ENCODE results near the gene PHLDA3.
"Not testable (repeated sequence)": the region's sequence is repeated elsewhere in the genome, so short reads cannot be mapped to it uniquely, and the experiment has no call there.

Gene PHLDA3

DNA sequence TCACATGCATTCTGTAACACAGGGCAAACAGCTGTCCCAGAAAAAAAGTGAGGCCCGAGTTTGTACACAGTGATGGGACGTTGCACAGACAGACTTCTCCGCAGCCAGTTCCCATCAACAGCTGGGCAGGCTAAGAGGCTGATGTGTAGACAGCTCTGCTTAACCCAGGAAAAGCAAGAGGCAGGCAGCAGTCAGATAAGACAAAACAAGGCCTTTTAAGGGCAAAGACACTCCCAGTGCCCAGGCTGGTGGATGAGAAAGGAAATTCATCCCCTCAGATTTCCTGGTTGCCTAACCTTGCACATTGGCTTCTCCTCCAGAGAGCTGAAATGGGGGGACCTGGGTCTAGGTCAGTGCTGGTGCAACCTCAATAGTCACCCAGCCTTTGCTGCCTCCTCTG, 17.2 kb upstream of the PHLDA3 start:
- DNase-seq (ENCODE audit: low read depth in 2 of 2): no peak

DNA sequence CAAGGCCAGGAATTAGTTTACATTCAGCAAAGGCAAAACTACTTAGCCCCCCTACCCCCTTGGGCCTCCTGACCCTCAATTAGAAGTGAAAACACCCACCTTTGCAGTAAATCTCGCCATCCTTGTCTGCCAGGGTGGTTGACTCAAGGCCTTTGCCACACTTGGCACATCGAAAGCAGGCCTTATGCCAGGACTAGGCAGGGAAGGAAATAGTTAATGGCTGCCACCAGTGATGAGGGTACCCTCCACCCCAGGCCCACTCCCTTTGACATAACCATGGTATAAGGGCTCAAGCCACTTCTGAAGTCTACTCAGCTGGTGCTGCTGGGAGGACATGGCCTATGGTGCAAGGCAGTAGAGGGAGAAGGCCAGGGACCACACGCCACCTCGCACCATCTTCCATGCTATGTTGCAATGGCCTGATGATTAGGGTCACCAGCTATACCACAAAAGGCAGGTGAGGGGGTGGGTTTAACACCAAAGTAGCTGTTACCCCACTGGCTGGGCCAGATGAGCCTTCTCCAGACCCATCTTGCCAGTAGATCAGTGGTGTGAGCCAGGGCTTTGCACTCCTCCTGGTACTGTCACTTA, 16.3 kb upstream of the PHLDA3 start:
- no peak for DNase-seq (ENCODE audit: low read depth in 2 of 2)

GRCh38 chr1:201483373-201483949, 14.5 kb upstream of the PHLDA3 start:
- no peak for DNase-seq (ENCODE audit: low read depth in 2 of 2)

DNA sequence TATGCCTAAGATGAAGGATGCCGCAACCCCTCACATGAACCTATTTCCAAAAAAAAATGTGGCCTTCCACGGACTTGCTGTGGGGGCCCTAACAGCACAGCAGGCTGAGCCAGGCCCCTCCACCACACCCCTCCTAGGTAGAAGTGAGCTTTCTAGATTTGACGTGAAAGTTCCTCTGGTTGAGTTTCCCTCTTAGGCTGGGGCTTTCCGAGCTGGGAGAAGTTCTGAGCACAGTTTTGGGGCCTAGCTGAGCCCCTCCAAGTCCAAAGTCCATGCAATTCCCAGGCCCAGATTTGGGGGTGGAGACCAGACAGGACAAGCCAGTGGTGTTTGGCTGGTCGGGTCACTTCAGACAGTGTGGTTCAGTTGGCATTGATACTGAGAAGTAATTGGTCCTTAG, 13.8 kb upstream of the PHLDA3 start:
- DNase-seq (ENCODE audit: low read depth in 2 of 2): no peak

DNA sequence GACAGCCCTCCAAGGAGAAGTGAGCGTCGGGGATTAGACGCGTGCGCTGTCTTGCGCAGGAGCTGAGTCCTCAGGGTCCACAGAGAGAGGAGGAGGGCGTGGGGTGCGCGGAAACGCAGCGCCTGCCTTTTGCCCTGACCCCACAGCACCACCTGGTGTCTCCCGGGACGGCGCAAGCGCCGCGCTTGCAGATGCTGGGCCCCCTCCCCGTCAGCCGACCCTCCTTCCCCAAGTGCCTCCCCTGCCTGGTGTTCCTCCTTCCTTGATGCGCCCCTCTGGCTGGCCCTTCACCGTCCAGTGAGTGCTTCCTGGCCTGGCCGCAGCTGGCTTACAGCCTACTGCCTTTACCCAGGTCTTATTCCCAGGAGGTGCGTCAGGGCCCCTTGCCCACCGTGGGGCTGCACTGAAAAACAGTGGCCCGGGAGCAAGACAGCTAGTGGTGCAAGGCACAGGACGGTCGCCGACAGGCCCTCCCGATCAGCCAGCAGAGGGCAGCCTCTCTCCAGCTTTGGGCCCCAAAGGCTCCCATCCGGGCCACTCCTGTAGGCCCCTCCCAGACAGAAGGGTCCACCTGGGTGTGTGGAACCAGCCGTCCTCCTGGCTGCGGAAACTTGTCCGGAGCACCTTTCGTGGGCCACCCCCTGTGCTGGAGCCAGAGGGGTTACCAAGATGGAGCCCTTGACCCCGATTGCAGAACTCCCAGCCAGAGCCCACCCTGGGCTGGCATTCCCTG, 12.9 kb upstream of the PHLDA3 start:
- DNase-seq (ENCODE audit: low read depth in 2 of 2): peak; percentile 59 to 63

- no peak for DNase-seq (ENCODE audit: low read depth in 2 of 2)
These were observed 12.0 kb upstream of the PHLDA3 start for GRCh38 chr1:201481004-201481380.

DNA sequence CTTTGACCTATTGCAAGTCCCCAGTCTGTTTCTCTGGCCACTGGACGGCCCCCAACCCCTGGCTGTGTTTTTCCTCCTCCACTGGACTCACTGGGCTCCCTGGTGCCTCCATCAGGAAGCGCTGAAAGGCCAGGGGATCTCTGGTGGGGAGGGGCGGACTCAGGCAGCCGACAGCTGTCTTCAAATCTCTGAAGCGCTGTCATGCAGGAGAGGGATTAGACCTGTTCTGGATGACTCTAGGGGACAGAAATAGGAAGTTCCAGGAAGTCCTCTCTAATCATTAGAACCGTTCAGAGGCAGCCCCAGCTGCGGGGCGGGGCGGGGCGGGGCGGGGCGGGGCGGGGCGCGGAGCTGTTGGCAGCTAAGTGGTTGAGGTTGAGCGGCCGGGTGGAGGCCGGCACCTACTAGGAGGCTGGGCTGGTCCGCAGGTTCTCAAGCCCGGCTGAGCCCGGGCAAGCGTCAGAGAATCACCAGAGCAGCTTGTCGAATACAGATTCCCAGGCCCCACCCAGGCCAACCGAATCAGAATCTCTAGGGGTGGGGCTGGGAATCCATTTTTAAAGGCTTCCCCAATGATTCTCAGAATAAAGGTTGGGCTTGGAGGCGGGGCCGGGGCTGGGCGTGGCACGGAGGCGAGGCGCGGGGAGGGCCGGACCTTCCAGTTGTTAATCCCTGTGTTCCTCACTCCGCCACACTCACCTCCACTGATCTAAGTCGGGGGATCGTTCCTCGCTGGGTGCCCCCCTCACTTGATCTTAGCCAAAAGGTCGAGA, 11.4 kb upstream of the PHLDA3 start:
- peak; percentile 15 for DNase-seq (ENCODE audit: low read depth in 2 of 2)

GRCh38 chr1:201479201-201479730, 10.3 kb upstream of the PHLDA3 start:
- DNase-seq (ENCODE audit: low read depth in 2 of 2): no peak

GRCh38 chr1:201478666-201479065, 9.7 kb upstream of the PHLDA3 start:
- DNase-seq (ENCODE audit: low read depth in 2 of 2): not testable (repeated sequence)

DNA sequence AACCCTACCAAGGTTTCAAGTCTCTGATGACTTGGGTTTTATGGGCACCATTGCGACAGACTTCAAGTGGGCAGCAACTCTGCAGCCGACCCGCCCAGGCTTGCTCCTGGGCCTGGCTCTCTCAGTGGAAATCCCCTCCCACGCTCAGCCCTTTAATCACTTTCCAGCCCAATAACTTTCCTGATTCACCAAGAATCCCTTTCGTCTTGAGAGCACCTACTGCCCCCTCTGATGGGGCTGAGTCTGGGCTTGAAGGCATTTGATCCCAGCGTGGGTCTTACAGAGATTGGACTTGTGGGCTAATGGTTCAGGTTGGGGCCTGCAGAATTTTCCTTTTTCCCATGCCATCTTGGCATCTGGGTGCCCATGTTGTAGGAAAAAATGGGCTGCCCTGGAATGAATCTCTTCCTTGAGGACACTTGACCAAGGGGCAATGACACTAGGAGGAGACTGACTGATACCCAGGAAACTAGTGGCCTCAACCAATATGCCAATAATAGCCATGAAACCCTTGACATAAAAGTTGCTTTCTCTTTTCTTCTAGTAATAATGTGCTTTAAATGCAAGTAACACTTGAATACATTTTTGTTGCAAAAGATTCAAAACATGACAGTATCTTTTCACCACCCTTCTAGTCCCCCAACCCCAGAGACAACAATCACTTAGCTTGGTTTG, 7.8 kb upstream of the PHLDA3 start:
- DNase-seq (ENCODE audit: low read depth in 2 of 2): no peak

DNA sequence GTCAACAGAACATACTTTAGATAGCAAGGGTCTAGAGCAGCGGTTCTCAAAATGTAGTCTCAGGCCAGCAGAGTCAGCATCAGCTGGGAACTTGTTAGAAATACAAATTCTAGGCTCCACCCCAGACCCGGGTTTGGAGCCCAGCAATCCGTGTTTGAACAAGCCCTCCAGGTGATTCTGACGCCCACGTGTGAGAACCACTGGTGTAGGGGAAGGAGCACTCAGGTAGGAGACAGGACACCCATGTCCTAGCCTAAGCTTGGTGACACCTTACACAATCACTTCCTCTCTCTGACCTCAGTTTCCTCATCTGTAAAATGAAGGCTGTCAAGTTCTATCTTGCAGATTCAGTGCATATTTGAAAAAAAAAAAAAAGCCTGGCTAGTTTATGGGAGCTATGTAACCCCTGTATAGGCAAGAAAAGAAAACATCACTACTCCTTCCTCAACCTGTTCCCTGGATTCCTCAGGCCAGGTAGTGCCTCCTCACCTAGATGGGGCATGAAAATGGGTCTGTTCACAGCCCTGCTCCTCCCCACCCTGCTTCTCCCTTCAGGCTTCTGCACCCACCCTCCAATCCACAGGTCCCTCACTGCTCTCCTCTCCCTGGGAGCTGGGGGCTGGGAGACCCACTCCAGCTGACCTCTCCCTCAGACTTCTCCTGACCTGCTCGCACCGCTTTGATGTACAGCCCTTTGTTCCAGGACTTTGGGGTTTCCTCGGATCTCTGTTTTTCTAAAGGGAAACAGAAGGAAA, 7.1 kb upstream of the PHLDA3 start:
- DNase-seq (ENCODE audit: low read depth in 2 of 2): no peak

DNA sequence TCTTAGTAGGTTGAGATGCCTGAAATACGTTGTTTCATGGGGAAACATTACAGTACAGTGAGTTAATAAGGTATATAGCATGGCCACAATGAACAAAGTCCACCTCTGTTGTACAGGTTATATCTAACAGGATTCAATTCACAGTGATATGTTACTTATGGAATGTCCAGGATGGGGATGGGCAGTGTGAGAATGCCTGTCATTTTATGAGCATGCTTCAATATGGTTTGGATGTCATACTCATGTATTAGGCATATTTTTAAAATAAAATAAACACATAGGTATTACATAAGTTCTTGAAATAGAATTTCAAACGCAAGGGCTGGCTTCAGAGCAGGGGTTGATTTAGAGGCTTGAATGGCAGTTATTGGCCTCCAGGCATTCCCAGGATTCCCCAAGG, 6.1 kb upstream of the PHLDA3 start:
- DNase-seq (ENCODE audit: low read depth in 2 of 2): no peak

GRCh38 chr1:201473296-201473695, 4.3 kb upstream of the PHLDA3 start:
- no peak for DNase-seq (ENCODE audit: low read depth in 2 of 2)

DNA sequence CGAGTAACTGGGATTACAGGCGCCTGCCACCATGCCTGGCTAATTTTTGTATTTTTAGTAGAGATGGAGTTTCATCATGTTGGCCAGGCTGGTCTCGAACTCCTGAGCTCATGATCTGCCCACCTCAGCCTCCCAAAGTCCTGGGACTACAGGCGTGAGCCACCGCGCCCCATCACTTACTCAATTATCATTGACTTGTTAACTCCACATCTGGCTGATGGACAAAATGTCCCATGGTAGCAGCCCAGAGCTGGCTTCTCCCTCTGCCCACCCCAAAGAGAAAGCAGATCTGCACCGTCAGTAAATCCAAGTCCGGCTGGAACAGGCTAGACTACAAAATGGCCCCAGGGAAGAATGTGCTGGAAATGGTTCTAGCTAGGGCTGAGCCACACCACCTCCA, 3.3 kb upstream of the PHLDA3 start:
- not testable (repeated sequence) for DNase-seq (ENCODE audit: low read depth in 2 of 2)

- DNase-seq (ENCODE audit: low read depth in 2 of 2): no peak
These were observed 2.8 kb upstream of the PHLDA3 start for GRCh38 chr1:201471772-201472171.

GRCh38 chr1:201470581-201470980, 1.6 kb upstream of the PHLDA3 start:
- no peak for DNase-seq (ENCODE audit: low read depth in 2 of 2)

- no peak for DNase-seq (ENCODE audit: low read depth in 2 of 2)
These were observed 672 bp upstream of the PHLDA3 start for GRCh38 chr1:201469645-201470074.

- no peak for DNase-seq (ENCODE audit: low read depth in 2 of 2)
These were observed 516 bp downstream of the PHLDA3 start for GRCh38 chr1:201468501-201468843.

DNA sequence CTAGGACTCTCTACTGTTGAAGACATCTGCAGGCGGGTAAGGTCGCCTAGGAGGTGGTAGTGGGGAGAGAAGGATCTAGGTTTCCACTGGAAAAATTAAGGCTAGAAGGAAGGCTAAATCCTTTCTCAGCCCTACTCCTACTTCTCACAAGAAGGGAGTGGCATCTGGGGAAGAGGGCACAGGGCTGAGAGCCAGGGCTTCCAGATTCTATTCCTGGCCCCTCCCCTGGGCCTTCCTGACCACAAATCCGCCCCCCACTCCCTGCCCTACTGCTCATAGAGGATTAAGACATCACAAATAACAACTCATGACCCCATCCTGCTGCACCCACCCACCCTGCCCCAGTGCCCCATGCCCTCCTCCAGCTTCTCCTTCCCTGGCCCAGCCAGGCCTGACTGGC, 2.5 kb downstream of the PHLDA3 start:
- DNase-seq (ENCODE audit: low read depth in 2 of 2): no peak

- DNase-seq (ENCODE audit: low read depth in 2 of 2): no peak
These were observed 3.2 kb downstream of the PHLDA3 start for GRCh38 chr1:201465698-201466290.

DNA sequence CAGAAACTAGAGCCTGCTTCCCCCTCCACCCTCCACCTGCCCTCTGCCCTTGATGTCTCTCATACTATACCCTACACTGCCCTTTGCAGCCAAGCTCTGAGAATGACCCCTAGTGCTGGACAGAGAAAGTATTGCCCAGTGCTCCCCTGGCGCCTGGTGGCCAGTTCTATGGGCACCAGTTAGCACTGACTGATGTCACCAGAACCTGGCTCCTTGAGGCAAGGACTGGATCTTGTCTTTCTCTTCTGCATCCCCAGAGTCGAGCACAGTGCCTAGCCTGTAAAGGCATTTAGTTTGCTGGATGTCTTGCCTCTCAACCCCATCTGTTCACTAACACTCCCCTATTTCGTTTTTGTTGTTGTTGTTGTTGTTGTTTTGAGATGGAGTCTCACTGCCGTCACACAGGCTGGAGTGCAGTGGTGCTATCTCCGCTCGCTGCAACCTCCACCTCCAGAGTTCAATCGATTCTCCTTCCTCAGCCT, 5.9 kb downstream of the PHLDA3 start:
- no peak for DNase-seq (ENCODE audit: low read depth in 2 of 2)

All from stimulated activated CD8-positive, alpha-beta memory T cell treated with anti-CD3 and anti-CD28 coated beads, Interleukin-7, amount 100 ng/mL, for 4 hours (primary cell).